Measurements from ENCODE around the gene PTH2R. TPM values are rescaled to one million over a fixed set of nuclear protein-coding genes. Genes with fewer than 3 reads are reported as not detected.
"Not testable (repeated sequence)": the region's sequence is repeated elsewhere in the genome, so short reads cannot be mapped to it uniquely, and the experiment has no call there.

The PTH2R gene
- total RNA-seq, 6 experiments from 2014 or later, result 0.07 to 0.19 (median 0.16) TPM; not detected in 3

GRCh38 chr2:208467564-208467963, 61.0 kb downstream of the PTH2R start:
- no peak overlapping the region for H3K27ac ChIP-seq
- 62% methylated on average over 1 of the region's 1 CpG for WGBS (ENCODE audit: insufficient coverage, low coverage, low lambda C conversion rate, missing lambda C conversion rate)
- intact Hi-C loops (cut with DNase I), result no loop called here

GRCh38 chr2:208477741-208478140, 71.1 kb downstream of the PTH2R start:
- Histone ChIP-seq H3K4me1 (no peaks in the 10 kb centered on the region), H3K36me3 (no peaks in the 10 kb centered on the region), H3K27ac (no peak overlapping the region), H3K27me3 (no peaks in the 10 kb centered on the region), H3K4me3 (no peak overlapping the region), H3K9me3 (no peaks in the 10 kb centered on the region)
- intact Hi-C loops (cut with DNase I), result no loop called here
- TF ChIP-seq CTCF (IDR thresholded peaks at IDR 0.05), result no peak
- TF ChIP-seq POLR2A (IDR thresholded peaks at IDR 0.05), result no peak
- DNase-seq (no peak), ATAC-seq (no peak)

More at GRCh38 chr2:208467564-208467963, 61.0 kb downstream of the PTH2R start:
- no peaks in the 10 kb centered on the region for H3K27me3 ChIP-seq
- no peak overlapping the region for H3K4me3 ChIP-seq
- TF ChIP-seq POLR2A (IDR thresholded peaks at IDR 0.05) (no peak), CTCF (IDR thresholded peaks at IDR 0.05) (no peak)
- DNase-seq (no peak), ATAC-seq (no peak)
- H3K36me3 ChIP-seq, result no peaks in the 10 kb centered on the region
- H3K4me1 ChIP-seq, result peaks cover 0 to 3% (median 0%) of the 10 kb centered on the region in 4 donors
- no peaks in the 10 kb centered on the region for H3K9me3 ChIP-seq

- no peak for DNase-seq
Measured at GRCh38 chr2:208479342-208479741, 72.8 kb downstream of the PTH2R start.

GRCh38 chr2:208481945-208482344, 75.4 kb downstream of the PTH2R start:
- H3K4me3 ChIP-seq; H3K4me1 ChIP-seq; H3K27me3 ChIP-seq; DNase-seq; intact Hi-C loops (cut with DNase I); H3K36me3 ChIP-seq; ATAC-seq; H3K27ac ChIP-seq; H3K9me3 ChIP-seq: not testable (repeated sequence)
- WGBS (ENCODE audit: insufficient coverage, low coverage, low lambda C conversion rate, missing lambda C conversion rate), result 74% methylated on average over 5 of the region's 5 CpGs

More at GRCh38 chr2:208479342-208479741, 72.8 kb downstream of the PTH2R start:
- no peaks in the 10 kb centered on the region for H3K27me3 ChIP-seq
- H3K27ac ChIP-seq, result no peak overlapping the region
- intact Hi-C loops (cut with DNase I), result no loop called here
- 64% methylated on average over 5 of the region's 5 CpGs for WGBS (ENCODE audit: insufficient coverage, low coverage, low lambda C conversion rate, missing lambda C conversion rate)
- H3K4me3 ChIP-seq, result no peak overlapping the region
- no peaks in the 10 kb centered on the region for H3K36me3 ChIP-seq
- no peak for ATAC-seq
- no peak for TF ChIP-seq CTCF (IDR thresholded peaks at IDR 0.05)
- no peaks in the 10 kb centered on the region for H3K4me1 ChIP-seq
- H3K9me3 ChIP-seq, result no peaks in the 10 kb centered on the region

GRCh38 chr2:208482453-208483015, 75.9 kb downstream of the PTH2R start:
- 63% methylated on average over 6 of the region's 8 CpGs for WGBS (ENCODE audit: insufficient coverage, low coverage, low lambda C conversion rate, missing lambda C conversion rate)
- H3K4me1 ChIP-seq; H3K4me3 ChIP-seq; DNase-seq; H3K36me3 ChIP-seq; ATAC-seq; intact Hi-C loops (cut with DNase I); H3K27ac ChIP-seq; H3K9me3 ChIP-seq; H3K27me3 ChIP-seq: not testable (repeated sequence)

GRCh38 chr2:208485390-208485789, 78.8 kb downstream of the PTH2R start:
- no peak for TF ChIP-seq CTCF (IDR thresholded peaks at IDR 0.05)
- no peak for TF ChIP-seq POLR2A (IDR thresholded peaks at IDR 0.05)
- no peak for DNase-seq
- intact Hi-C loops (cut with DNase I), result no loop called here
- no peaks in the 10 kb centered on the region for H3K4me1 ChIP-seq
- H3K27me3 ChIP-seq, result no peaks in the 10 kb centered on the region
- H3K9me3 ChIP-seq, result no peaks in the 10 kb centered on the region
- no peak for ATAC-seq
- WGBS (ENCODE audit: insufficient coverage, low coverage, low lambda C conversion rate, missing lambda C conversion rate), result 50% methylated on average over 1 of the region's 3 CpGs
- no peaks in the 10 kb centered on the region for H3K36me3 ChIP-seq
- H3K27ac ChIP-seq, result no peak overlapping the region
- no peak overlapping the region for H3K4me3 ChIP-seq

Measured in right lobe of liver (tissue), 6 donors.